Lung (tissue), 12 donors: ENCODE measurements around the gene TNK2. TPM values are rescaled to one million over a fixed set of nuclear protein-coding genes. Genes with fewer than 3 reads are reported as not detected.

ENCODE experiments used
- ATAC-seq: fragments of 200-7000 bp; cut with Tn5 transposase; one replicate; pipeline ENCODE4 v1.9.1; 2020; ENCODE audit warnings: moderate number of reproducible peaks; ENCODE audit not compliant: insufficient read depth, low FRiP score
- DNase-seq, 3 donors: peaks; one replicate each; pipeline ENCODE4 v3.0.0-alpha.2; 2013 to 2017
- H3K27ac ChIP-seq, 2 donors: one replicate each; pipeline ENCODE4 v1.5.1; 2013; ENCODE audit warnings: mild to moderate bottlenecking in 2 of 2, moderate library complexity in 2 of 2, control low read depth in 1 of 2, inconsistent platforms in 1 of 2, low read depth in 1 of 2, low read length in 1 of 2
- H3K27me3 ChIP-seq, 3 donors: one replicate each; pipeline ENCODE4 v1.5.1; 2013; ENCODE audit warnings: low read length in 2 of 3; ENCODE audit not compliant: control insufficient read depth in 3 of 3, insufficient read depth in 3 of 3
- H3K36me3 ChIP-seq, 4 donors: one replicate each; pipeline ENCODE4 v1.5.1; 2013; ENCODE audit warnings: low read length in 4 of 4, mild to moderate bottlenecking in 1 of 4, moderate library complexity in 1 of 4; ENCODE audit not compliant: control insufficient read depth in 4 of 4, insufficient read depth in 4 of 4
- H3K4me1 ChIP-seq, 5 donors: one replicate each; pipeline ENCODE4 v1.5.1; 2013; ENCODE audit warnings: low read length in 5 of 5, mild to moderate bottlenecking in 2 of 5, moderate library complexity in 1 of 5; ENCODE audit not compliant: control insufficient read depth in 5 of 5, insufficient read depth in 5 of 5
- H3K4me3 ChIP-seq: one replicate; pipeline ENCODE4 v1.5.1; 2013; ENCODE audit warnings: mild to moderate bottlenecking, control low read depth, moderate library complexity
- H3K9ac ChIP-seq, 2 donors: one replicate each; pipeline ENCODE4 v1.5.1; 2013; ENCODE audit warnings: low read length in 2 of 2, control low read depth in 1 of 2; ENCODE audit not compliant: insufficient read depth in 1 of 2
- H3K9me3 ChIP-seq, 4 donors: one replicate each; pipeline ENCODE4 v1.5.1; 2013; ENCODE audit warnings: low read length in 3 of 4, mild to moderate bottlenecking in 1 of 4, moderate library complexity in 1 of 4; ENCODE audit not compliant: control insufficient read depth in 4 of 4, insufficient read depth in 3 of 4
- CTCF ChIP-seq: IDR thresholded peaks from 2 replicates; pipeline ENCODE4 v1.5.1; 2012; ENCODE audit warnings: mild to moderate bottlenecking; ENCODE audit errors: control extremely low read depth, extremely low read depth
- WGBS, 2 donors: extraction: QIAGEN DNeasy Blood & Tissue Kit; methylation state at CpG; one replicate each; pipeline ENCODE4 v1.1.7; 2013; 5-methylcytosine and 5-hydroxymethylcytosine counted together
- polyA plus RNA-seq, 2 donors: library from polyadenylated mRNA; stranded (reverse); fragments of 200-250 nt; gene quantifications; one replicate each; pipeline ENCODE4 v1.2.1, GENCODE V29; 2013
- total RNA-seq, 2 donors: library from RNA; depleted of rRNA in 1 of 2; stranded (reverse); fragments of >200 nt in 1 of 2; gene quantifications; one replicate each; pipeline ENCODE4 v1.2.1, GENCODE V29; 2014 to 2021
- donor health status: control.
- donor health status: control.
- donor health status: Bipolar disorder and iron deficiency.
- donor health status: healthy.
- donor health status: DM: yes; HTN: yes; CAD: no.

Gene TNK2
- total and polyA plus RNA-seq, 4 donors = 15.0 to 63.5 (median 35.6) TPM

DNA sequence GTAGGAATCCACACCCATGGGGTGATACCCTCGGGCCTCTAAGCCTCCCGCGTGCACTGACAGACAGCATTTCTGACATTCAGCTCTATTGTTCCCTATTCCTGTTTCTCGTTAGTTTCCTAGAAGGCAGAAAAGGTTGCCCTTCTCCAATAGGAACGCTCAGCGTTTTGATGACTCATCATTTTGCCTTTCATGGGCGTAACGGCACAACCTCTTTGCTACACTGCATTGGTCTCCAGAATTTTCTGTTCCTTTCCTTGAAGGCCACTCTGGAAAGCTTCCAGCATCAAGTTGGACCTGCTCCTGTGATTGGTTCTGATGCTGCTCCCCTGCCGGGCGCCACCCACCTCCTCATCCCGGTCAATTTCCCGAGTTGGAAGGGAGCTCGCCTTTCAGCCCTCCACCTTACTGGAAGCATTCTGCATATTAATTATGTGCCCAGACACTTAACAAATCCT is 13.0 kb upstream of the TNK2 start:
- no peak for TF ChIP-seq CTCF
- no peak for DNase-seq
- H3K27me3 ChIP-seq = peaks cover 0 to 6% (median 0%) of the 10 kb centered on the region in 3 donors
- H3K9me3 ChIP-seq = no peaks in the 10 kb centered on the region
- no peak overlapping the region for H3K9ac ChIP-seq
- no peak overlapping the region for H3K27ac ChIP-seq
- H3K4me3 ChIP-seq = no peak overlapping the region
- ATAC-seq = peak; percentile 30
- WGBS, 2 donors = 55 to 74% methylated on average over 13 of the region's 13 CpGs
- H3K36me3 ChIP-seq = peaks cover 0 to 2% (median 0%) of the 10 kb centered on the region in 4 donors
- no peaks in the 10 kb centered on the region for H3K4me1 ChIP-seq

GRCh38 chr3:195918176-195918575 is 9.8 kb upstream of the TNK2 start:
- DNase-seq = no peak
- no peak overlapping the region for H3K4me3 ChIP-seq
- TF ChIP-seq CTCF = no peak
- H3K9me3 ChIP-seq = no peaks in the 10 kb centered on the region
- H3K27me3 ChIP-seq = peaks cover 0 to 8% (median 0%) of the 10 kb centered on the region in 3 donors
- no peak for ATAC-seq
- H3K36me3 ChIP-seq = no peaks in the 10 kb centered on the region
- no peak overlapping the region for H3K27ac ChIP-seq
- H3K9ac ChIP-seq = no peak overlapping the region
- peaks cover 0 to 5% (median 0%) of the 10 kb centered on the region in 5 donors for H3K4me1 ChIP-seq
- 95 to 97% methylated on average over 14 of the region's 14 CpGs for WGBS, 2 donors

- DNase-seq (no peak), ATAC-seq (no peak)
- no peak for TF ChIP-seq CTCF
- Histone ChIP-seq H3K4me1 (peaks cover 0 to 5% (median 0%) of the 10 kb centered on the region in 5 donors), H3K9me3 (no peaks in the 10 kb centered on the region), H3K9ac (no peak overlapping the region), H3K27ac (no peak overlapping the region), H3K27me3 (peaks cover 0 to 8% (median 0%) of the 10 kb centered on the region in 3 donors), H3K36me3 (no peaks in the 10 kb centered on the region), H3K4me3 (no peak overlapping the region)
- 90 to 97% methylated on average over 9 of the region's 9 CpGs for WGBS, 2 donors
These were observed 8.6 kb upstream of the TNK2 start for GRCh38 chr3:195916991-195917390.

- Histone ChIP-seq H3K4me3 (no peak overlapping the region), H3K27me3 (peaks cover 0 to 8% (median 0%) of the 10 kb centered on the region in 3 donors), H3K27ac (no peak overlapping the region), H3K4me1 (peaks cover 0 to 5% (median 0%) of the 10 kb centered on the region in 5 donors), H3K36me3 (no peaks in the 10 kb centered on the region), H3K9me3 (no peaks in the 10 kb centered on the region), H3K9ac (no peak overlapping the region)
- WGBS, 2 donors = 80 to 91% methylated on average over 6 of the region's 6 CpGs
- DNase-seq (no peak), ATAC-seq (no peak)
- no peak for TF ChIP-seq CTCF
These were observed 7.9 kb upstream of the TNK2 start for GRCh38 chr3:195916291-195916690.
